SH-SY5Y (cell line): Measurements from ENCODE around the gene AXIN2.

Source experiments
- GATA2 ChIP-seq: IDR thresholded peaks from 2 replicates; pipeline ENCODE4 v1.6.1; 2011; ENCODE audit warnings: mild to moderate bottlenecking, low read depth, low read length
- GATA3 ChIP-seq: IDR thresholded peaks from 2 replicates; pipeline ENCODE4 v1.6.1; 2011; ENCODE audit warnings: low read depth, mild to moderate bottlenecking, low read length, moderate library complexity

GRCh38 chr17:65533056-65533745 is 28.2 kb downstream of the AXIN2 start:
- no peak for TF ChIP-seq GATA2
- TF ChIP-seq GATA3: no peak
